NCI-H82 treated with DMSO at 0.1 percent for 48 hours (cell line): Measurements from ENCODE around the gene LDAH.
"Not testable (repeated sequence)": the region's sequence is repeated elsewhere in the genome, so short reads cannot be mapped to it uniquely, and the experiment has no call there.

Source experiments
- DNase-seq: peaks from one replicate; lab custom pipeline; 2025; ENCODE audit not compliant: unreplicated experiment; lab: John Stamatoyannopoulos, UW

Gene LDAH

GRCh38 chr2:20724500-20725053 is 98.3 kb downstream of the LDAH start:
- DNase-seq = no peak

DNA sequence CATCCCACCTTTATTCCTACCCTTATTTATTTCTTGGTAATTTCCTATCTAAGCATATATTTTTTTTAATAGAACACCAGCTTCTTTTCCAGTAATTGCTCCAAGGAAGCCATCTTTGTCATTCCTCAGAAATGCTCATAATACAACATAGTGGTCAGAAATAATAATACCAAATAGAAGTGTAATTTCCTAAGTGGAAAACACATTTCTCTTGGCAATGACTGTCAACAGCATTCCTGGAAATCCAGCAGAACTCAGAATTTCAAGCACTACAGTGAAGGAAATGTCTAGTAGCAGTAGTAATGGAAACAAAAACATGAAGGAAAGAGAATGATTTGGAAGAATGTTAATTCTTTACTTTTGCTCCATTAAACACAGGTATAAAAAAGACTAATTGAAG is 99.4 kb downstream of the LDAH start:
- DNase-seq = no peak

DNA sequence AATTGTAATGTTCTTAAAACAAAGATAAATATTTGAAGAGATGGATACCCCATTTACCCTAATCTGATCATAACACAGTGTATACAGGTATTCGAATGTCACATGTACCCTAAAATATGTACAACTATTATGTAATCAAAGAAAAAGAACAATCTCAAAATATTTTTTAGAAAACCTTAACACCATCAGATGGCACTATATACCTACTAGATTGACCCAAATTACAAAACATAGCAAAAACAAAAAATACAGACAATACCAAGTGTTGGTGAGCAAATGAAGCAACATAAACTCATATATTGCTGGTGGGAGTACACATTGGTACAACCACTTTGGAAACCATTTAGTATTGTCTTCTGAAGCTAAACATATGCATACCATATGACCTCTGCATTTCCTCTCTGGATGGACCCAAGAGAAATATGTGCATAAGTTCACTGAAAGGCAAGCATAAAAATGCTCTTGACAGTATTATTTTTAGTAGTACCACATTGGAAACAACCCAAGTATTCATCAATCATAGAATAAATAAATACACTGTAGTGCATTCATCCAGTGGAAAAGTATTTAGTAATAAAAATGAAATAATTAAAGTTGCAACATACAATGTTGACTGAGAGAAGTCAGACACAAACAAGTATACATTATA is 100.2 kb downstream of the LDAH start:
- no peak for DNase-seq

DNA sequence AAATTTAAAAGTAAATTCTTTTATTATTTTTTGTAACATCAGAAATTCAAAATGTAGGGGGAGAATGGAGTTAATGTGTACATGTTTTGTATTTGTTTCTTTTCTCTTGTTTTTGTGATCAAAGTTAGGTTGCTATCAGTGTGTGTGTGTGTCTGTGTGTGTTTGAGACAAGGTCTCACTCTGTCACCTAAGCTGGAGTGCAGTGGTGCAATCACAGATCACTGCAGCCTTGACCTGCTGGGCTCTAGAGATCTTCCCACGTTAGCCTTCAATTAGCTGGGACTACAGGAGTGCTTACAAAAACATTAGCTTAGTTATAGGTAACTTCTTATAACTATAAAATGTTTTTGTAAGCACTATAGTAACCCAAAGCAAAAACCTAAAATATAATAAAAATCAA is 105.3 kb downstream of the LDAH start:
- no peak for DNase-seq

- not testable (repeated sequence) for DNase-seq
Observed at GRCh38 chr2:20716164-20716563, 106.7 kb downstream of the LDAH start.

GRCh38 chr2:20714412-20714811 is 108.5 kb downstream of the LDAH start:
- not testable (repeated sequence) for DNase-seq

GRCh38 chr2:20713585-20713984 is 109.3 kb downstream of the LDAH start:
- not testable (repeated sequence) for DNase-seq

DNA sequence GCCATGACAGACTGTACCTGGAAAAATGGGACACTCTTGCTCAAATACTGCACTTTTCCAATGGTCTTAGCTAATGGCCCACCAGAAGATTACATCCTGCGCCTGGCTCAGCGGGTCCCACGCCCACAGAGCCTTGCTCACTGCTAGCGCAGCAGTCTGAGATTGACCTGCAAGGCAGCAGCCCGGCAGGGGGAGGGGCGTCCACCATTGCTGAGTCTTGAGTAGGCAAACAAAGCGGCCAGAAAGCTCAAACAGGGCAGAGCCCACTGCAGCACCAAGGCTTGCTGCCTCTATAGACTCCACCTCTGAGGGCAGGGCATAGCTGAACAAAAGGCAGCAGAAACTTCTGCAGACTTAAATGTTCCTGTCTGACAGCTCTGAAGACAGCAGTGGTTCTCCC is 111.3 kb downstream of the LDAH start:
- DNase-seq = not testable (repeated sequence)

- DNase-seq = no peak
Observed at GRCh38 chr2:20707601-20708000, 115.3 kb downstream of the LDAH start.

DNA sequence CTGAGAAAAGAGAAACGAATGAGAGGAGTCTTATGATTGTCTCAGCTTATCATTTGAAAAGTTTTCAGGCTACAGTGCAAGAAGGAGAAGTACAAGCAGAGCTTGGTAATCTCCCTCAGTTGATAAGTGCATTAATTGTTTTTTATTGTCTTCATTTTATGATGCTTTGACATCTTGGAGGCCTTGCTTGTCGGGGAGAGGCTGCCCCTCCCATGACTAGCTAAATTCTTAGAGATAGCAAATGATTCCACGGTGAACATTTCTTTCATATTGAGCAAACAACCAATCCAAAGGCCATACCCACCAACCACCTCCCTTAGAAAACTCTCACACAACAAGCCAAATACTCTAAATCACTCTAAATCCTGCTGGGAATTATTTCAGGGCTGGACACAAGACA is 116.1 kb downstream of the LDAH start:
- DNase-seq = no peak

- no peak for DNase-seq
Observed at GRCh38 chr2:20706217-20706616, 116.7 kb downstream of the LDAH start.

DNA sequence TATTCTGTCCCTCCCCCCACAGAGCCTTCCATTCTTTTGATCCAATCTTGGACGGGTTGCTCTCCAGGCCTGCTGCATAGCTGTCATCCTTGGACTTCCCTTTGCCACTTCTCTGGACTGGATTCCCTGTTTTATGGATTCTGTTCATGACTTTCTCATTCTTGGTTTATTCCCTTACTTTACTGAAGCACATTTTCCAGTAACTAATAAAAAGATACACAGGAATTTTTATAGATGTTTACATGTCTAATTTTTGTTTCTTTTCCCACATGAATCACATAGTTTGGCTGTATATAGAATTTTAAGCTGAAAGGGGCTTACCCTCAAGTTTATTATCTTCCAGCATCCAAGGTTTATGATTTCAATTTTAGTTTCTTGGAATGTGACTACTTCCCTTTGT is 118.0 kb downstream of the LDAH start:
- DNase-seq = no peak

- DNase-seq = no peak
Observed at GRCh38 chr2:20702563-20702962, 120.3 kb downstream of the LDAH start.

GRCh38 chr2:20698916-20699613 is 123.8 kb downstream of the LDAH start:
- DNase-seq = no peak

DNA sequence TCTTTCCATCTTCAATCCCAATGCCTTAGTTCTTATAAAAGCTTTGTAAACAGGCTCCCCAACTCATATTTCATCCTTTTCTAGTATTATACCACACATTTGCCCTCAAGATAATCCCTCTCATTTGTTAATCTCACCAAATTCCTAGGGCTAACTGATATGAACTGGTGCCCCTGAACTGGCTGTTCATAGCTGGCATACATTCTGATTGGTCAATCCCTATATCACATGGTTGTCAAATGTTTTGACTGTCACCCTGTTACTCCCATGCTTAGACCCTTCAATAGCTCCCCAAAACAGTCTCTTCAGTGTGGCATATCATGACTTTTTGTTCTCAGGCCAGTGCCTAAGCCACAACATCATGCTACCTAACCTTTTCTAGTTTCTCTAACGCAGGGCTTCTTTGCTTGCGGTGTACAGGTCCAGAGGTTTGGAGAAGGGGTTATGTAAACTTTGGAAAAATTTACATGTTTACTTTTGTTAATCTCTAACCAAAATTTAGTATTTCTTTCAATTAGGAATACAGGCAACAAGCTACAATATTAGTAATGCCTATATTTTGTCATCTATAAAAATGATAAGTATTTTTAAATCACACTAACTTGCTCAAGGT is 125.5 kb downstream of the LDAH start:
- DNase-seq = no peak

DNA sequence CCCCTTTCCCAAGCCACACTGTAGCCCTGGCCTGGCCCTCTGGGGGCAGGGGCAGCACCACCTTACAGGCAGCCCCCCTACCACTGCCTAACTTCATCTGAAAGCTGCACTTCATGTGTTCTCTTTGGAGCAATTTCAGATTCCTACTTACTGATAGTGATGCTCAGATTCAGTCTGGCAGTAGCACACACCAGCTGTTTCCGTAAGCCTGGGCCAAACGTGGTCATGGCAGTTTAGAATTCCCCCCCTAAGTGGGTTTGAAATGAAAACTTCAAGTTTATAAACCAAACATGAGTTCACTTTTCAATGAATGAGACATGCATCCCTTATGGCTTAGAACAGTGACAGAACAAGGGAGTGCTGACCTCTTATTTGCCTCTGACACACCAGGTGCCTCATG is 126.5 kb downstream of the LDAH start:
- no peak for DNase-seq

DNA sequence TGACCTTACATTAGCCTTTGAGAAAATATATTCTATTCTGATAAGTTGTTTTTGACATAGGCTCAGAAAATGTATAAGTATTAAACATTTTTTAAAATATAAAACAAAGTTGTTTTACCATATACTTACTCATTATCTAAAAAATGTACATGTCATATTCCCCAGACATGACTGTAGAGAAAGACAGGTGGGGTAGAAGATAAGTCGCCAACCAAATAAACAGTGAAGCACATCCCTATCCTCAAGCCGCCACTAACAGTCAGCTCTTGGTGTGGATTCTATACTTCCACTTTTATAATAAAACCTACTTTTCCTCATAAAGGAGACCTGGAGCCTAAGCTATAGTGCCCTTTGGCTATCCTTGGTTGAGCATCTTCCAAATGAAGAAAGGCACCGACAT is 129.6 kb downstream of the LDAH start:
- DNase-seq = no peak

- DNase-seq = no peak
Observed at GRCh38 chr2:20692081-20692480, 130.8 kb downstream of the LDAH start.

- no peak for DNase-seq
Observed at GRCh38 chr2:20691076-20691734, 131.7 kb downstream of the LDAH start.

DNA sequence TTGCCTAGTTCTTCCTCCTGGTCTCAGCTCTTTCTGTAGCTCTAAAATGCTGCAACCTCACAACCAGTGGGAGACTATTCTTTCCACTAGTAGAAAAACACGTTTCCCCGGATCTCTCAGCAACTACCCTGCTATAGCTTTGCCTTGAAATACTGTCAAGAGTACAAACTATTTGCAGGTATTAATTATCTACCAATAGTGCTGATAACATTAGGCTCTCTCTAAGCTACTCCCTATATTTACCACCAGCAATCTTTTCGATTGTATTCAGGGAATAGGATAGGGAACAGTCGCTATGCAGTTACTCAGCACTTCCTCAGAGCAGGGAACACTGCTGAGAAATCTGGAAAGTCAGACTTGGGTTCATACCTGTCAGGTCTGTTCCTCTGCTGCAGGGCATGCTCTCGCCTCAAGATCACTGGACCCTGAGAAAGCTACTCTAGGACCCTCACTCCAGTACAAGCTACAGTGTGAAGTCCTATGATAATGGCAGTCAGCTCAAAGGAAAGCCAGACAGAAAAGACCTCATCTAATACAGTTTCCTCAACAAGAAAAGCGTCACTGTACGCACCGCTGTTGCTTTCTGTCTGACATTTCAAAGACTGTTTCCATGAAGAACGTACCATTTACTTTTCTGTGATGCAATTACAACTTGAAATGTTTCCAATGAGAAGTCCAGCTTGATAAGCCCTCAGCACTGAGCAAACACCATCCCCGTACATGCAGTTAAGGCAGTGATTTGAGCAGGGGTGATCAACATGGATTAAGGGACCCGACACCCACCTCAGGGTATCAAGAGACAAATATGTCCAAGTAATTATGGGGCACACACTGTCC is 133.3 kb downstream of the LDAH start:
- DNase-seq = no peak
